Tibial nerve (tissue), 4 donors: ENCODE results near the gene LRRC4. TPM values are rescaled to one million over a fixed set of nuclear protein-coding genes. Genes with fewer than 3 reads are reported as not detected.

Experiments used
- DNase-seq, 2 donors: peaks; one replicate each; pipeline ENCODE4 v3.0.0-alpha.2; 2019; ENCODE audit warnings: low spot score in 2 of 2
- H3K27ac ChIP-seq, 4 donors: fragments of 200-600 bp; sonication (generic) in 3 of 4; one replicate each; pipeline ENCODE4 v1.5.1; 2017 to 2019; ENCODE audit warnings: mild to moderate bottlenecking in 1 of 4
- H3K27me3 ChIP-seq, 2 donors: fragments of 200-600 bp; sonication (generic) in 1 of 2; one replicate each; pipeline versions ENCODE4 v1.5.1 to v1.6.0; 2017 to 2019
- H3K36me3 ChIP-seq, 3 donors: fragments of 200-600 bp; sonication (generic); one replicate each; pipeline ENCODE4 v1.5.1; 2018 to 2019
- H3K4me1 ChIP-seq, 4 donors: fragments of 200-600 bp; sonication (generic) in 3 of 4; one replicate each; pipeline ENCODE4 v1.5.1; 2017 to 2019
- H3K4me3 ChIP-seq, 4 donors: fragments of 200-600 bp; sonication (generic) in 3 of 4; one replicate each; pipeline ENCODE4 v1.5.1; 2017 to 2019; ENCODE audit warnings: mild to moderate bottlenecking in 1 of 4, moderate library complexity in 1 of 4
- H3K9me3 ChIP-seq, 4 donors: fragments of 200-600 bp; sonication (generic) in 3 of 4; one replicate each; pipeline ENCODE4 v1.5.1; 2017 to 2019
- EP300 ChIP-seq, 2 donors: sonication (generic); formaldehyde crosslinking; IDR thresholded peaks; one replicate each; pipeline ENCODE4 v1.6.1; 2017; ENCODE audit warnings: antibody characterized with exemption in 2 of 2, mild to moderate bottlenecking in 1 of 2
- POLR2A ChIP-seq, 2 donors: fragments of 450-650 bp; IDR thresholded peaks; one replicate each; pipeline ENCODE4 v1.6.1; 2017; ENCODE audit warnings: antibody characterized with exemption in 2 of 2, mild to moderate bottlenecking in 2 of 2, moderate library complexity in 2 of 2
- WGBS, 2 donors: methylation state at CpG; one replicate each; pipeline ENCODE4 v1.1.5; 2018; 5-methylcytosine and 5-hydroxymethylcytosine counted together
- total RNA-seq, 4 donors: library from RNA; depleted of rRNA; stranded (reverse); fragments of >200 nt; gene quantifications; one replicate each; pipeline ENCODE4 v1.1.0, GENCODE V29; 2016
- TF ChIP-seq, protein P1 (sequence below), 5 experiments: fragments of 200-600 bp in 3 of 5; fragments of 450-650 bp in 2 of 5; sonication (generic) in 3 of 5; IDR thresholded peaks; one replicate each; pipeline ENCODE4 v1.5.1; 2016 to 2019; ENCODE audit warnings: antibody characterized with exemption in 5 of 5, mild to moderate bottlenecking in 3 of 5, moderate library complexity in 2 of 5

Gene LRRC4
- total RNA-seq, 4 donors from 2014 or later, result 2.2 to 2.4 (median 2.3) TPM

DNA sequence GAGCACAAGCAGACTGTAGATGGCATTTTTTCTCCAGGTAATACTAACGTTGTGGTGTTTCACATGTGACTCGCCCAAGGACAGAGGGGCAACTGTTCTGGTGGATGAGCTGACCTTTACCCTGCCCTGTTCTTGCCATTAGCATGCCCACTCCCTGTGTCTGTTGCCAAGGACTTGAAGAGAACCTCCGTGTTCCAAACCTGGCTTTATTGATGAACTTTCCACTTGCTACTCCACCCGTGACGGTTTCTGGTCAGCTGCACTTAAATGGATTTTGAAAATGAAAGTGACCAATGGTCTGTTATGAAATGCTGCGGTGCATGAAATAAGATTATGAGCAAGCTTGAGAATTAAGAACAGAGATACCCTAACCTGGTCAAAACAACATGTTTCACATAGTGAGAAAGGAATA lies 30.4 kb downstream of the LRRC4 start:
- Histone ChIP-seq H3K4me3 (no peak overlapping the region), H3K9me3 (no peaks in the 10 kb centered on the region), H3K27ac (peak overlapping the region in 2 of 4 donors; percentile 3 to 32), H3K4me1 (peaks cover 0 to 72% (median 14%) of the 10 kb centered on the region in 4 donors), H3K36me3 (peaks cover 0 to 2% (median 0%) of the 10 kb centered on the region in 3 donors), H3K27me3 (no peaks in the 10 kb centered on the region)
- DNase-seq, result no peak
- 45 to 46% methylated on average over 6 of the region's 6 CpGs for WGBS, 2 donors
- TF ChIP-seq EP300 (IDR thresholded peaks at IDR 0.05) (no peak), POLR2A (IDR thresholded peaks at IDR 0.05) (no peak)

DNA sequence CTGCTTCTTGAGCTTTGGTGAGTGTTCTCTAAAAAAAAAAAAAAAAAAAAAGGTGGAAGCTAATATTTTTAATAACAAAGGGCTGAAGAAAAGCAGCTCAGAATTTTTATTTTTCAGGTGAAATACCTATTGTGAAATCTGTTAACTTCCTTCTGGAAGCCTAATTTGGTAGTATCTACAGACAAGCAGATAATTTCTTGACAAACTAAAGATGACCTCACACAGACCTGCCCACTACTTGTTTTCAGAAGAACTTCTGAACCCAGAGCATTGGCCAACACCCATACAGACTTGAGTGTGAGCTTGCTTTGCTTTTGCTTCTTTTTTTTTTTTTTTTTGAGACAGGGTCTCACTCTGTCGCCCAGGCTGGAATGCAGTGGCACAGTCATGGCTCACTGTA lies 31.2 kb downstream of the LRRC4 start:
- Histone ChIP-seq H3K4me3 (no peak overlapping the region), H3K27me3 (no peaks in the 10 kb centered on the region), H3K9me3 (no peaks in the 10 kb centered on the region), H3K27ac (peak overlapping the region in 1 of 4 donors; percentile 3), H3K4me1 (peaks cover 0 to 72% (median 23%) of the 10 kb centered on the region in 4 donors), H3K36me3 (no peaks in the 10 kb centered on the region)
- TF ChIP-seq EP300 (IDR thresholded peaks at IDR 0.05), result no peak
- no peak for TF ChIP-seq POLR2A (IDR thresholded peaks at IDR 0.05)
- TF ChIP-seq, protein P1, sequence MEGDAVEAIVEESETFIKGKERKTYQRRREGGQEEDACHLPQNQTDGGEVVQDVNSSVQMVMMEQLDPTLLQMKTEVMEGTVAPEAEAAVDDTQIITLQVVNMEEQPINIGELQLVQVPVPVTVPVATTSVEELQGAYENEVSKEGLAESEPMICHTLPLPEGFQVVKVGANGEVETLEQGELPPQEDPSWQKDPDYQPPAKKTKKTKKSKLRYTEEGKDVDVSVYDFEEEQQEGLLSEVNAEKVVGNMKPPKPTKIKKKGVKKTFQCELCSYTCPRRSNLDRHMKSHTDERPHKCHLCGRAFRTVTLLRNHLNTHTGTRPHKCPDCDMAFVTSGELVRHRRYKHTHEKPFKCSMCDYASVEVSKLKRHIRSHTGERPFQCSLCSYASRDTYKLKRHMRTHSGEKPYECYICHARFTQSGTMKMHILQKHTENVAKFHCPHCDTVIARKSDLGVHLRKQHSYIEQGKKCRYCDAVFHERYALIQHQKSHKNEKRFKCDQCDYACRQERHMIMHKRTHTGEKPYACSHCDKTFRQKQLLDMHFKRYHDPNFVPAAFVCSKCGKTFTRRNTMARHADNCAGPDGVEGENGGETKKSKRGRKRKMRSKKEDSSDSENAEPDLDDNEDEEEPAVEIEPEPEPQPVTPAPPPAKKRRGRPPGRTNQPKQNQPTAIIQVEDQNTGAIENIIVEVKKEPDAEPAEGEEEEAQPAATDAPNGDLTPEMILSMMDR (IDR thresholded peaks at IDR 0.05), result no peak
- DNase-seq, result no peak
- WGBS, 2 donors, result 100% methylated on average over 1 of the region's 1 CpG

DNA sequence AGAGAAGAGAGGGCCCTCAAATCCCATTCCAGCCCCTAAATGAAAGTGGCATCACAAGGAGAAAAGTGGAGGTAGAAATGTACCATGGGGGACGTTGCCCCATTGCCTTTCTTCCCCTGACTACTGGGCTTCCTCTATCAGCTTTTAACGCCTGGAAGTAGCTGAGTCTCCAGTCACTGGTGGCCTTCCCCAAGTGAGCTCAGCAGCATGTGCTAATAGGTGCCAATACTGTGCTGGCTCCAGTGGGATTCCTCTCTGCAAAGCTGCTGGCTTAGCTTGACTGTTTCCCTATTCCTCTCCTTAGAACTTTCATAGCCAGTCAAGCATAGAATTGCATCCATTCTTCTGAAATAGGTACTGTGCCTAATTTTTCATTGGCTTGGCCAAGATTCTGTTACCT lies 32.6 kb downstream of the LRRC4 start:
- peaks cover 0 to 71% (median 24%) of the 10 kb centered on the region in 4 donors for H3K4me1 ChIP-seq
- WGBS, 2 donors, result 85 to 86% methylated on average over 2 of the region's 2 CpGs
- H3K4me3 ChIP-seq, result no peak overlapping the region
- TF ChIP-seq EP300 (IDR thresholded peaks at IDR 0.05) (no peak), POLR2A (IDR thresholded peaks at IDR 0.05) (no peak)
- TF ChIP-seq, protein P1 (IDR thresholded peaks at IDR 0.05), result no peak
- H3K9me3 ChIP-seq, result no peaks in the 10 kb centered on the region
- H3K27me3 ChIP-seq, result no peaks in the 10 kb centered on the region
- H3K27ac ChIP-seq, result no peak overlapping the region
- no peak for DNase-seq
- no peaks in the 10 kb centered on the region for H3K36me3 ChIP-seq

DNA sequence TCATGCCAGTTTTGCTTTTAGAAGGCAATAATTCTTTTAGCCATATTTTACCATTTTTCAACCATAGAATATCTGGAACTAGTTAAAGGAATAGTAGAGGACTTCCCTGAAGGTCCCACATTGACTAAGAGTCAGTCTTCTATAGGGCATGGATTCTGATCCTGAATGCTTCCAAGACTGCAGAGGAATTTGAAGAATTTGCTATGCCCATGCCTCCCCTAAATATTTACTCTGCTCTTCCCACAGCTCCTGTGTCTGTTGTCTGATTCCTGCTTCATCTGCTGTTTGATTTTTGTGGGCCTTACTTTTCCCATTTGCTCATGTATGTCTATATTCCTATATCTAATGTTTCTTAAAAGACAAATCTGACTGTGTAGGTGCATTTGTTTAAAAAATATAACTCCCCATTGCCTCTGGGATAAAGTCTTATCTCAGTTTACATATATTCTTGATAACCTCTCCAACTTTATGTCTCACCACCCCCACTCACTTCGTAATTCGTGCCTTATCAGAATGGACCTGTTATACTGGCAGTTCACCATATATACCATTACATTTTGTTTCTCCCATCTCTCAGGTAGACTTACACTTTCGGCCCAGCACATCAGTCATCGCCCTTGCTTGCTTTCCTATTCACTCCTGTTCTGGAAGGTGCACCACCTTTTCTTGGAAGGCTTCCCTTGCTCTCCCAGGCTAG lies 33.9 kb downstream of the LRRC4 start:
- Histone ChIP-seq H3K4me1 (peaks cover 0 to 70% (median 22%) of the 10 kb centered on the region in 4 donors), H3K27ac (peak overlapping the region in 1 of 4 donors; percentile 85), H3K4me3 (no peak overlapping the region), H3K9me3 (no peaks in the 10 kb centered on the region), H3K36me3 (peaks cover 0 to 11% (median 0%) of the 10 kb centered on the region in 3 donors), H3K27me3 (no peaks in the 10 kb centered on the region)
- DNase-seq, result no peak
- TF ChIP-seq, protein P1 (IDR thresholded peaks at IDR 0.05), result no peak
- TF ChIP-seq POLR2A (IDR thresholded peaks at IDR 0.05) (no peak), EP300 (IDR thresholded peaks at IDR 0.05) (no peak)
- 82 to 87% methylated on average over 4 of the region's 4 CpGs for WGBS, 2 donors

DNA sequence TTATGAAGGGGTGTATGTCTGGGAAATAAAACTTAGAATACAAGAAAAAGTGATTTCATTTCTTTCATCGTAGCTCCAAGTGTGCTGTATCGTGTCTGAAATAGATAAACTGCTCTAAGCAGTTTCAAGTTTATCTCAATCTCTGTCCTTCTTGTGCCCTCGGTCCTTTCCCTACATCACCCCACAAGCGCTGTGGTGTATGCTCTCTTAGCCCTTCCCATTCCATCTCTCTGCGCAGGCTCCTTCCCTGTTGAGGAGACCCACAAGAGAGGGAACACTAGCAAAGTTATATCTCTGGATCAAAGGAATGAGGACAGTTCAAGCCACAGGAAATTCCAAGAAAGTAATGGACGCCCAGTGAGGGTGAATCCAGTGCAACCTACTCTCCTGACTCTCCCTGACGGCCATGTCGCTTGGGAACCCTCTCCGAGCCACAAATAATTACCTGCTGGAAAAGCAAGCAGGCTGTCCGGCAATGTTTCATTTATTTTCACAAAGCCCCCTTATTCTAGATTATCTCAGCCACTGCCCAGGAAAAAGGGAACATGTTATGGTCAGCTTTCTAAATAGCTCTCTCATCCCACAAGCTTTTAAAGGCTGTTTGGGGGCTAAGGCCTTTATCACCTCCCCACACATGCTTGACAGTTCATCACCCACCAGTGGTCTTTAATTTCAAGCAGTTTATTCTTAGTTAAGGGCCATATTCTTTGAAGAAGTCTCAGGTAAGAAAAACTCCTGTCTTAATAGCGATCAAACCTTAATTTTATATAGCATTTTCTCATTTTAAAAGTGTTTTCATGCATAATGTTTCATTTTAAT lies 34.8 kb downstream of the LRRC4 start:
- WGBS, 2 donors, result 68 to 71% methylated on average over 11 of the region's 11 CpGs
- H3K27ac ChIP-seq, result peak overlapping the region in 2 of 4 donors; percentile 65 to 85
- no peak for TF ChIP-seq EP300 (IDR thresholded peaks at IDR 0.05)
- TF ChIP-seq, protein P1 (IDR thresholded peaks at IDR 0.05), result no peak
- TF ChIP-seq POLR2A (IDR thresholded peaks at IDR 0.05), result no peak

More for the DNA sequence above, 34.8 kb downstream of the LRRC4 start:
- Histone ChIP-seq H3K4me3 (no peak overlapping the region), H3K36me3 (peaks cover 0 to 19% (median 0%) of the 10 kb centered on the region in 3 donors), H3K4me1 (peaks cover 0 to 61% (median 22%) of the 10 kb centered on the region in 4 donors), H3K9me3 (no peaks in the 10 kb centered on the region), H3K27me3 (no peaks in the 10 kb centered on the region)
- DNase-seq, result no peak
